Vagina (tissue), 2 donors: ENCODE data around the gene ZNF772.

ENCODE experiments used
- CTCF ChIP-seq, 3 experiments: fragments of 450-650 bp in 2 of 3; fragments of 200-600 bp in 1 of 3; sonication (generic) in 1 of 3; IDR thresholded peaks; one replicate each; pipeline ENCODE4 v1.5.1; 2017 to 2019; ENCODE audit warnings: antibody characterized with exemption in 3 of 3, mild to moderate bottlenecking in 2 of 3, moderate library complexity in 2 of 3
- POLR2A ChIP-seq, 2 donors: fragments of 450-650 bp; IDR thresholded peaks; one replicate each; pipeline ENCODE4 v1.6.1; 2017; ENCODE audit warnings: antibody characterized with exemption in 2 of 2, mild to moderate bottlenecking in 2 of 2, moderate library complexity in 2 of 2

GRCh38 chr19:57511484-57511883, 34.1 kb upstream of the ZNF772 start:
- TF ChIP-seq POLR2A (IDR thresholded peaks at IDR 0.05) = no peak
- no peak for TF ChIP-seq CTCF (IDR thresholded peaks at IDR 0.05)
